ENCODE measurements around the gene EPHA4.

EPHA4 gene

GRCh38 chr2:221503965-221504364, 68.1 kb downstream of the EPHA4 start:
- DNase-seq (ENCODE audit: low read depth) = no peak

- DNase-seq (ENCODE audit: low read depth) = peak; percentile 49
Measured at GRCh38 chr2:221502270-221503010, 69.7 kb downstream of the EPHA4 start.

- DNase-seq (ENCODE audit: low read depth) = no peak
Measured at GRCh38 chr2:221501883-221502269, 70.2 kb downstream of the EPHA4 start.

- DNase-seq (ENCODE audit: low read depth) = no peak
Measured at GRCh38 chr2:221501210-221501882, 70.8 kb downstream of the EPHA4 start.

GRCh38 chr2:221500501-221501209, 71.4 kb downstream of the EPHA4 start:
- DNase-seq (ENCODE audit: low read depth) = no peak

- DNase-seq (ENCODE audit: low read depth) = no peak
Measured at GRCh38 chr2:221495731-221496130, 76.4 kb downstream of the EPHA4 start.

- DNase-seq (ENCODE audit: low read depth) = no peak
Measured at GRCh38 chr2:221494556-221494955, 77.5 kb downstream of the EPHA4 start.

- no peak for DNase-seq (ENCODE audit: low read depth)
Measured at GRCh38 chr2:221493391-221493790, 78.7 kb downstream of the EPHA4 start.

GRCh38 chr2:221492636-221493035, 79.5 kb downstream of the EPHA4 start:
- no peak for DNase-seq (ENCODE audit: low read depth)

- no peak for DNase-seq (ENCODE audit: low read depth)
Measured at GRCh38 chr2:221490506-221491060, 81.5 kb downstream of the EPHA4 start.

- no peak for DNase-seq (ENCODE audit: low read depth)
Measured at GRCh38 chr2:221488136-221488807, 83.8 kb downstream of the EPHA4 start.

GRCh38 chr2:221486106-221486505, 86.0 kb downstream of the EPHA4 start:
- no peak for DNase-seq (ENCODE audit: low read depth)

- DNase-seq (ENCODE audit: low read depth) = no peak
Measured at GRCh38 chr2:221485503-221485870, 86.6 kb downstream of the EPHA4 start.

- no peak for DNase-seq (ENCODE audit: low read depth)
Measured at GRCh38 chr2:221484761-221485502, 87.2 kb downstream of the EPHA4 start.

GRCh38 chr2:221482666-221483455, 89.2 kb downstream of the EPHA4 start:
- DNase-seq (ENCODE audit: low read depth) = no peak

- DNase-seq (ENCODE audit: low read depth) = no peak
Measured at GRCh38 chr2:221480821-221481220, 91.3 kb downstream of the EPHA4 start.

GRCh38 chr2:221480163-221480562, 91.9 kb downstream of the EPHA4 start:
- no peak for DNase-seq (ENCODE audit: low read depth)

GRCh38 chr2:221478485-221478863, 93.6 kb downstream of the EPHA4 start:
- no peak for DNase-seq (ENCODE audit: low read depth)

GRCh38 chr2:221477714-221478484, 94.2 kb downstream of the EPHA4 start:
- DNase-seq (ENCODE audit: low read depth) = no peak

GRCh38 chr2:221476195-221476594, 95.9 kb downstream of the EPHA4 start:
- DNase-seq (ENCODE audit: low read depth) = no peak

All from GM04504 (cell line).